ENCODE measurements around the gene GPC6. TPM values are rescaled to one million over a fixed set of nuclear protein-coding genes. Genes with fewer than 3 reads are reported as not detected.

Gene GPC6
- total and polyA plus RNA-seq, 2 donors (not counting 3 experiments of a cell fraction or from before 2014, with no cell fraction given) = 0.01 TPM; not detected in 1

- no peak overlapping the region for H3K4me2 ChIP-seq (ENCODE audit: insufficient read depth, low read length)
- no peak overlapping the region for H3K4me3 ChIP-seq (replicated peaks in 1 of 3; ENCODE audit: insufficient read depth in 1 of 3, low read depth in 1 of 3, low read length in 3 of 3)
- intact Hi-C loops (cut with micrococcal nuclease) (no loop called here), dilution Hi-C loops (cut with MboI; ENCODE audit: extremely low pct_ligation_motif_present, low sequenced_read_pairs) (no loop called here)
- FAIRE-seq (no peak), DNase-seq (ENCODE audit: low read depth, low spot score) (peak; percentile 67)
- H3K9me1 ChIP-seq (replicated peaks; ENCODE audit: control insufficient read depth, extremely low read depth, insufficient read depth, low read length) = no peaks in the 10 kb centered on the region
- H3K27ac ChIP-seq (ENCODE audit: insufficient read depth, low read depth, low read length) = no peak overlapping the region
- H2AFZ ChIP-seq (ENCODE audit: low read depth, low read length) = no peak overlapping the region
- H3K4me1 ChIP-seq (ENCODE audit: control insufficient read depth, extremely low read depth, insufficient read depth, low read length) = peaks cover 28% of the 10 kb centered on the region
- no peak overlapping the region for H3K9ac ChIP-seq (replicated peaks; ENCODE audit: extremely low read depth, insufficient read depth, low read length)
- no peaks in the 10 kb centered on the region for H3K9me3 ChIP-seq (replicated peaks; ENCODE audit: control insufficient read depth, insufficient read depth, low read length)
- ChIA-PET CTCF (interaction anchor here (0.6 kb wide), 1 partner anchor 40 kb away, joined by 3 read pairs; no protein-coding TSS in a partner anchor), POLR2A (no interaction called here)
- no peaks in the 10 kb centered on the region for H3K27me3 ChIP-seq (ENCODE audit: control insufficient read depth in 2 of 2, insufficient read depth in 2 of 2, low read length in 2 of 2)
- no peak for TF ChIP-seq MAX (IDR thresholded peaks at IDR 0.05; ENCODE audit: insufficient read depth, insufficient read length)
- TF ChIP-seq FOS (IDR thresholded peaks at IDR 0.05; ENCODE audit: borderline replicate concordance, insufficient read depth, low read length) = no peak
- no peak for TF ChIP-seq JUN (IDR thresholded peaks at IDR 0.05; ENCODE audit: borderline replicate concordance, insufficient read depth, insufficient read length, low read depth)
- TF ChIP-seq MYC (IDR thresholded peaks at IDR 0.05; ENCODE audit: low read depth, low read length) = no peak
- no peak for TF ChIP-seq EZH2 (IDR thresholded peaks at IDR 0.05; ENCODE audit: borderline replicate concordance, low read depth, low read length, severe bottlenecking)
- no peak for TF ChIP-seq CTCF (IDR thresholded peaks at IDR 0.05; ENCODE audit: extremely low read depth in 1 of 2, insufficient read depth in 1 of 2, low read depth in 1 of 2, low read length in 2 of 2)
- TF ChIP-seq GATA2 (IDR thresholded peaks at IDR 0.05; ENCODE audit: insufficient read depth, insufficient read length, low read depth, low read length) = no peak
- no peak for TF ChIP-seq POLR2AphosphoS5 (IDR thresholded peaks at IDR 0.05; ENCODE audit: insufficient read depth, low read depth, low read length)
- no peak for TF ChIP-seq POLR2A (IDR thresholded peaks at IDR 0.05; ENCODE audit: low read depth, low read length)
- H3K79me2 ChIP-seq (ENCODE audit: control insufficient read depth, insufficient read depth, low read length) = no peaks in the 10 kb centered on the region
- BruUV-seq (replicated peaks) = no TSS peak
- no peaks in the 10 kb centered on the region for H3K36me3 ChIP-seq (ENCODE audit: control insufficient read depth in 2 of 2, extremely low read depth in 1 of 2, insufficient read depth in 2 of 2, low read length in 2 of 2)
- H4K20me1 ChIP-seq (replicated peaks; ENCODE audit: control insufficient read depth, extremely low read depth, insufficient read depth, low read length) = no peaks in the 10 kb centered on the region
Observed at GRCh38 chr13:94305463-94305862, 1078.9 kb downstream of the GPC6 start.

Data from endothelial cell of umbilical vein (primary cell).